ENCODE data around the gene RTP4.

The RTP4 gene, protein sequence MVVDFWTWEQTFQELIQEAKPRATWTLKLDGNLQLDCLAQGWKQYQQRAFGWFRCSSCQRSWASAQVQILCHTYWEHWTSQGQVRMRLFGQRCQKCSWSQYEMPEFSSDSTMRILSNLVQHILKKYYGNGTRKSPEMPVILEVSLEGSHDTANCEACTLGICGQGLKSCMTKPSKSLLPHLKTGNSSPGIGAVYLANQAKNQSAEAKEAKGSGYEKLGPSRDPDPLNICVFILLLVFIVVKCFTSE

DNA sequence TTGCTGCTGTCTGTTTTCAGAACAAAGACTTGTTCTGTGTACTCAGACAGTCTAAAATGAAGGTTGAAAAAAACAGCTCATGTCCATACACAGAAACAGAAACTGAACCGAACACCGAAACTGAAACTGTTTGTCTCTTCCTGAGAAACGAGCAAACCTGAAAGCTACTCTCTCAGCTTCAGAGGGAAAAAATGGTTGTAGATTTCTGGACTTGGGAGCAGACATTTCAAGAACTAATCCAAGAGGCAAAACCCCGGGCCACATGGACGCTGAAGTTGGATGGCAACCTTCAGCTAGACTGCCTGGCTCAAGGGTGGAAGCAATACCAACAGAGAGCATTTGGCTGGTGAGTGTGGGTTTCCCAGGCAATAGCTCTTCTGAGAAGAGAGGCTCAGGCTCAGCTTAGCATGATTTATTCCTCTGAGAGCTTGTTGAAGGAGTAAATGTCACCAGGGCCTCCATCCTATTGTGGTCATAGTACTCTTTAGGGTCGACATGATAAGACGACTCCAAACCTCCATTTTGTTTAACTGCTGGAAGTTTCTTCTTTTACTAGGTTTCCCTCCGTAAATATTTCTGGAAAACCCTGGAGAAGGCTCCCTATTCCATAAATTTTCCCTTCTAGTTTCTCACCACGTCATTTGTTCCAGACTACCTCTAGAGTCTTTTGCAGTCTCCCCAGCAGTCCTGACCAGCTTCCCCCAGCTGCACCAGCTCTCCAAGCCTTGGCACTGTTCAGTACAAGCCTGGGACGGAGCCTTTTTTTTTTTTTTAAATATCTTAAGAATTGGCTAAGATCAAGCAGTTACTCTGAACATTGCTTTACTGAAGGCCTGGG, at the start of gene RTP4:
Gene RTP4, plus strand, starts transcription at position 135 of the 838 bp plus-strand sequence. Its CDS starts 57 bp downstream, at position 192.
- DNase-seq: peak; percentile 30

DNA sequence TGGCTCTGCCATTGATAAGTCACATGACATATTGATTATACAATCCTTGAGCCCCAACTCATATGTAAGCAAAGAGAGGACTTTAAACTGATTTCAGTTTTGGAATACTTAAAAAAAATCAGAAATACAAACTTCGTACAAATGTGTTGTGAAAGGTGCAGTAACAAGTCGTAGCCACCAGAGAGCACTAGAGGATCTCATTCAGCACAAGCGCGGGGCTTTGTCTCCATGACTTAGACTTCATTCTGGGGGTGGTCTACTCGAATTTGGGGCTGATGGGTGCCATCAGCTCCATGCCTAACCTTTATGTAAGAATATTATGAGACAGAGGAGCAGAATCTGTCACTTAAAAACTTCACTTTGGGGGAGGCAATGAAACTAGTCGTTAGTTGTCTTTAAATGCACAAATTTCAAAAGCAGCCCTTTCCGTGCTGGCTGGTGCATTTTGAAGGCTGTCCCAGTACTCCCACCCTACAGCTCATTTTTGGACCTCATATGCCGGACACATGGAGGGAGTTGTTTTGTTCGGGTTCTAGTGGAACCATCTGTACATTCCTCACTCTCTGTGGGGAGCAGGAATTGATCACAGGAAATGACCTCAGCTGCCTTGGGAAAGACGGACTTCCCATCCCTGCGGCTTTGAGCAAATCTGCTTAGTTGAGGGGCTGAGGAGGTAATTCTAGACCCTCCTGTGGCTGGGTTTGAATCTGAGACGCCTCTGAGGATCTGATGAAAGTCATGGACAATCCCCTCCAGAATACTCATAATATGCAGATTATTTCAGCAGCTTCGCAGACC, 49.2 kb upstream of the RTP4 start:
- peak; percentile 40 for DNase-seq

DNA sequence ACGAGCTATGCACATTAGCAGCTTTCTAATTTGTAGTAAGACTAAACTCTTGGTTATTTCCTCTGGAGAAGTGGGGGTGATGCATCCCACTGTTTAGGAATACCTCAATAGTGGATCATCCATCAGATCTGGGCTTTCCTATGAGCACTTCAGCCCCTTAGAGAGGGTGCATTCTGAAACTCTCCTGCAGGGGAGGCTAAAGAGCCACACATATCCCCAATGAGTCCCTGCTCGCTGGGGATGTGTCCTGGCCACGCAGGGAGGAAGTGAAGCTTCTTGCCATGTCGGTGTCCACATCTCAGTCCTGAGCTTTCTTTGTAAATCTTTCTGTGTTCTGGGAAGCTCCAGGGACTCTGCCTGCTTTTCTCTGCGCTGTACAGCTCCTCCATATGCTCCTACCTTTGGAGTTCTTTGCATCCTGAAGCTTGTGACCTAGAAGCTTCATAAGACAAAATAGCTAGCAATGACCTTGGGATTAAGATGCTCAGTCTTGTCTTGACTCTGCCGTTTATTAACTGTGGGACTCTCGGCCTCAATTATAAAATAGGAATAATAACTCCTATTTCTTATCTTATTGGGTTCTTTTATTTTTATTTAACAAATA, 48.4 kb upstream of the RTP4 start:
- peak; percentile 57 for DNase-seq

DNA sequence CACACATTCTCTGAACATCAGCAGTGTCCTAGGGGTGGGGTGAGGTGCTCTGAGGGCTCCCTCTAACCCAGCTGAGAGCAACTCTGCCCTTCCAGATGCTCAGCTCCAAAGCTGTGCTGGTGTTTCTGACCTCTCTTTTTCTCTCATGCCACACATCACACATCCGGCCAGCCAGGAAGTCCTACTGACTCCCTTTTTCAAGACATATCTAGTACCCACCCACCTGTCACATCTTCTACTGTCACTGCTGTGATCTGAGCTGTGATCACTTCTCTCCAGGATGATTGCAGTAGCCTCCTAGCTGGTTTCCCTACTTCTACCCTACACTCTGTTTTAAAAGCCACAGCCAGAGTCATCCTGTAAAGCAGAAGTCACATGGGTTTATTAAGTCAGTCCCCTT, 46.4 kb upstream of the RTP4 start:
- no peak for DNase-seq

DNA sequence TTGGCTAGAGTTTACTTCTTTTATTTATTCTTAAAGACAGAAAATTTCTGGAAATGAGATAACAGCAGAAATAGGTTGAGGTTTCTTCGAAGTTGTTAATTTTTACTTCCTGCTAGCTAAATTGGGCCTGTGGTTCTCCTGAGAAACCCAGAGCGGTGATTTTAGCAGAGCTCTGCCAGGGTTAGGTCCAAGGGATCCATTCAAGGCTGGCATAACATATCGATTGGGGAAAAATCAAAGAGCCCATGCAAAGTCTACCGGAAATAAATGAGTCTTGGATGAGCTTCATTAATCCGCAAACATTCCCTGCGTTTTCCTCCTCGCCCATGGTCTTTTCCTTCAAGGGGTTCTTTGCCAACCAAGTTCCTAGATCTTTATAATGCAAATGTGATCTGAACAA, 45.9 kb upstream of the RTP4 start:
- DNase-seq: no peak

DNA sequence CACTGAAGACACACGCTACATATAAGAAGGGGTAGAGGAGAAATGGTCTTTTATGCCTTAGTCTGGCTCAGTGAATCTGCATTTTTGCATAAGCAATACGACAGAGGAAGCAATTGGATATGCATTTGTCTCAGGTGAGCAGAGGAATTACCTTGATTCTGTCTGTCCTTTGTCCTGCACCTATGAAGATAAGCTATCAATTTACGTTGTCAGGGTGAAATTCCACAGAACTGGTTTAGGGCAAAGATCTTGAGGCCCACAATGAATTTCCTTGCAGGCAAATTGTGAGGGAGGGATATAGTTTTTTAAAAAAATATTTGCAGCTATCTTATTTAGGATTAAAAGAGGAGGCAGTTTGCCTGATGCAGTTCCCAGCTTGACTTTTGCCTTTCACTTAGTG, 45.1 kb upstream of the RTP4 start:
- DNase-seq: no peak

DNA sequence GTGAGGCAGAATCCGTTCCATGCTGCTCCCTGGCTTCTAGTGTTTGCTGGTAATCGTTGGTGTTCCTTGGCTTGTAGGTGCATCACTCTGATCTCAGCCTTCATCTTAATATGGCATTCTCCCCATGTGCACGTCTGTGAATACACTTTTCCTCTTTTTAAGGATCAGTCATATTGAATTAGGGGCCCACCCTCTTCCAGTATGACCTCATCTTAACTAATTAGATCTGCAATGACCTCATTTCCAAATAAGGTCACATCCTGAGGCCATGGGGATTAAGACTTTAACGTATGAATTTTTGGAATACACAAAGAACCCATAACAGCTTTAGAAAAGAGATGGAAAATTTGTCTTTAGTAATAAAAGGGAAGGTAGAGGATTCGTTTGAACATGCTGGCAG, 42.6 kb upstream of the RTP4 start:
- DNase-seq: no peak

DNA sequence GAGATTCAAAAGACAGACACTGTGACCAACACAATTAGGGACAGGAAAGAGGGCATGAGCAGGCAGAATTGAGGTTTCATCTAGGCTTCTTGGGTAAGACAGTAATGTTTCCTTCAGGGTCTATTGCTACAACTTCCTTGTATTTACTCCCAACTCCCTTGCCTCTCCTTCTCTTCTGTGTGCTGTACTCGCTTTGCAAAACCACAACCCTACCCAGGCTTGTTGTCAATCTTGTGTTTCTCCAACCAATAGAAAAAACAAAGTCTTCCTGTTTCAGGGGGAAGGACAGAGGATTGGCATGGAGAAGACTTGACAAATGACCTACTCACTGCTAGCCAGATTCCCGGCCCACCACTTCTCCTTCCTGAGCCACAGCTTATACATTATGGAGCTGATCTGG, 40.3 kb upstream of the RTP4 start:
- no peak for DNase-seq

DNA sequence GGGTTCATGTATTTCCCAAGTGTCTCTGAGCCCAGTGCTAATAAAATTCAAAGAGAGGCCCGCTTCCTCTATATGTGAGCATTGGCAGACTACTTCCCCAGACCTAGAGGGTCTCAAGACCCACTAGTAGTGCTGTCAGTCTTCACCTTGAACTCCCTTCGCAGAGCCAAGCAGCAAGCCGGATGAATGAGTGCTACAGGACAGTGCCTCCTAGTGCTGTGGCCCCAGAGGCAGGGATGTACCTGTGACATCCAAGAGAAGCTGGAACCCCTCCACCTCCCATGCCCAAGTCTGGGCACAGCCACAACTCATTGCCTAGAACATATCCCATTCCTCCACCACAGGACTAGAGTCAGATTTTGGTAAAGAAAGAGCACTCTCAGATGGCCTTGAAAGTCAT, 39.5 kb upstream of the RTP4 start:
- no peak for DNase-seq

DNA sequence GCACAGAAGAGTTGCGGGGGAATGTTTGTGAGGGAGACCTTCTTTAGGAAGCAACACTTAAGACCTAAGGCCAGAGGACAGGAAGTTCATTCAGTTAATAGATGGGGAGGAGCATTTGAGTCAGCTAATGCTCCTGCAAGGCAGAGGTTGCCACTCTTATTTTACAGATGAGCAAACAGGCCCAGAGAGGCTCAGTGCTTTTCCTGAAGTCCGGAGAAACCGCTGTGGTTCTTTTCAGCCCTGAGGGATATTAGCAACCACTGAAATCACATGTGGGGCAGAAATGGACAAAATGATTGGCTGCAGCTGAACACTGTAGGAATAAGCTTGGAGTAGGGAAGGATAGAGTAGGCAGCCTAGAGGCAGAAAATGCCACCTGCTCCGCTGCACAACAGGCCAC, 33.3 kb upstream of the RTP4 start:
- DNase-seq: no peak

DNA sequence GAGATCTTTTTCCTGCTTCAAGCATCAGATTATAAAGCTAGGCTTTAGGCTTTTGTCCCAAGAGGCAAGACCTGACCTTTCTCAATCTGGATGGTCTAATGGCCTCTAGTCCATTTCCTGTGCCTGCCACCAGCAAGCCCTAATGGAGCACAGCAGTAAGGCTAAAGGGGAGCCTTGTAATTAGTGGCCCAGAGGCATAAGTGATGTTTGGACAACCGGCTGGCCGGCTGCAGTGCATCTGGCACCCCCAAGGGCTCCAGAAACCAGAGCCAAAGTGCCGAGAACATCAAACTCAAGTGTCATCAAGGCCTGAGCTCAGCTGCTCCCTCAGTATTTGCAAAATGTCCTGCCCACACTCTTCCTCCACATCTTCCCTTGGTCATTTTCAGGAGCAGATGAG, 31.9 kb upstream of the RTP4 start:
- DNase-seq: no peak

DNA sequence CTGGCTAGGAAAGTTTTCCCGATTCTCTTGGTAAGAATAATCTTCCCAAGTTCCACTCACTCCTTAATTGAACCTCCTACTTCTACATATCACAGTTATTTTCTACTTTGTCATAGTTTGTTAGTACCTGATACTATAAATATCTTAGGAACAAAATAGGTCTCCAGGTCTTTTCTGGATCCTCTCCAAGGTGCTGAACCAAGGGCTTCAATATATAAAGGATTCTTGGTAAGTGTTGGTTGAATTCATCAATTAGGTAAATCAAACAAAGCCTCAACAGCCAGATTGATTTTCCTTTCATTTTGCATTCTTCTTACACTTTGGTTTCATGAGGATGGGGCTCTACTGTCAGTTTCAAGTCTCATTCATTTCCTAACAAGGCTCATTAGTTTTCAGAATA, 27.6 kb upstream of the RTP4 start:
- DNase-seq: no peak

DNA sequence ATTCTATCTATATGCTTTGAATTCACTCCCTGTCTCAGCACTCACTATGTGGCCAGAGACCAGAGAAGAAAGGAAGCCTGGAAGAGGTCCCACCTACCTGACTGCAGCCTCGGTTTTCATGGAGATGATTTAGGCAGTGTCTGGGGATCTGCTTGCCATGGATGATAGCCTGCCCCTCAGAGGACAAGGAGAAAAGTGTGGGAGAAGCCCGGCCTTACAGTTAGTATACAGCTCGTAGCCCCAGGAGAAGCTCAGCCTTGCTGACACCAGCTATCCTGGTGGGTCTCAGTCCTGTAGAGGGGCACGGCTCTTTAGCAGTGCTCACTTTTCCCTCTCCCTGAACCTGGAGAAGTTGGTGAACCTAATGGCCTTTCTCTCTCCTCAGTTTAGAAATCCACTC, 25.9 kb upstream of the RTP4 start:
- DNase-seq: no peak

DNA sequence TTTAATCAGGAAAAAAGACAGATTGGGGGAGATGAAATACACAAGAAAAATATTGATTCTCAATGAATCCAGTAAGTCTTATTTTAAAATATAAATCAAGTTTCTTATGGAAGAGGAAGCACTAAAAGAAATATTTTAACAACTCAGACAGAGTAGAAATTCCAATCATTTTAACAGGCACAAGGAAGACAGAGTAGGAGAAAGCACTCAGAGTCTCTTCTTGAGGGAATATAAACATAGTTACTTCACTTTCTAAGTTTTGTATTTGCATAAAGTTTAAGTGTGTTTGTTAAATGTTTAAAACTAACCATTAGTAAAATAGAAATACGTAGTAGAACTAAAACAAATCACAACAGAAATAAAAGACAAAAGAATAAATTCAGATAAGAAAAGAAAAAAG, 24.5 kb upstream of the RTP4 start:
- DNase-seq: no peak

DNA sequence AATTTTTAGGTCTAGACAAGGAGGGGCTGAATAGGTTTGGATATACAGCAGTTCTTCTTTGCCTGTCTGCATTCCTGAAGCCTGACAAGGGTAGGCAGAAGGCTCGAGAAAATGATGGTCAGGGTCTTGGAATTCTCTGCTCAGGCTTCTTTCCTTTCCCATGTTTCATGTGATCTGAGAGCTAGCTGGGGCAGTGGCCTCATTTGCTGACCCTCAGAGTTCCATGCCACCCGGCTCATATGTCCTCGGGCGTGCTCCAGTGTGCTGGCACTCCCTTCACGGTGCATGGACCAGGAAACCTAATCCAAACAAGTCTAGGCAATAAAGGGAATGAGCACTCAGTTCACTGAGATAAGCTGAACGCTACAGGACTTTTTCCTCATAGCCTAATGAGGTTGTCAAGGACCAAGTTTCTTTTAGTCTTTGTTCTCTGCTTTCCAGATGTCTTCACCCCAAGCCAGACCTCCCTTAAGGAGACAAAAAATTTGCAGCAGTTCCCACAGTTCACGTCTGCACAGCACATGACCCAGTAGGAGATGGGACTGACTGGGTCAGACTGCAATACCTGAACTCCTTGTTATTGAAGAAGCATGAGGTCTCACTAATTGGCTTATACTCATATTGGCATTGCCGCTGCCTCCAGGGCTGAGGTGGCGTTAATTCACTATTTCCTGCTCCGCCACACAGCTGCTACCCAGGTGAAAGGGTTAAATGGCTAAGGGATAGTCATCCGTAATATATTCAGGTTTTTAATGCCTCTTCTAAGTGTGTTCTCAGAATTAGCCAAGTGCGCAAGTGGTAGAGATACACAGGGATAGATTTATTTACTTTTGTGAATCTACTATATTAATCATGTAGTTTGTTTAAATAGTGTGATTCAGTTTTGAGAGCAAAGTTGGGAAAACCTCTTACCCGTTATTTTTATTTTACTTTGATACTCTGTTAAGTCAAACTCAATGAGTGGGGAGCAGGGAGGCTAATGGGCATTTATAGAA, 15.3 kb upstream of the RTP4 start:
- DNase-seq: no peak

DNA sequence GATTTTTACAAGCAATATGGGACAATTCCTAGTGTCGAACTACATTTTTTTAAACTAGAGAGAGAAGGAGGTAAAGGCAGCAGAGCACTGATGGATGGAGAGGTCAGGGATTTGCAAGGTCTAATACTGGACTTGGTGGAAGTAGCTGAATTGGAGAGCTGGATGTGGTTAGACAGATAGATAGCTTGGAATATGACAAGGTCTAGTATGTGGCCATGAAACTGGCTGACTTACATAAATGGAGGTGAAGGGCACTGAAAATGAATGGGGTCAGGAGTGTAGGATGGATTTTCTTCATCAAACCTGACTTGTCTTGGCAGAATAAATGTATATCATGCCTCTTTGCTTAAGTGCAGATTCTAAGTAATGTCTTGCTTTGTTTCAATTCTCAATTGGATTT, 10.1 kb upstream of the RTP4 start:
- no peak for DNase-seq

DNA sequence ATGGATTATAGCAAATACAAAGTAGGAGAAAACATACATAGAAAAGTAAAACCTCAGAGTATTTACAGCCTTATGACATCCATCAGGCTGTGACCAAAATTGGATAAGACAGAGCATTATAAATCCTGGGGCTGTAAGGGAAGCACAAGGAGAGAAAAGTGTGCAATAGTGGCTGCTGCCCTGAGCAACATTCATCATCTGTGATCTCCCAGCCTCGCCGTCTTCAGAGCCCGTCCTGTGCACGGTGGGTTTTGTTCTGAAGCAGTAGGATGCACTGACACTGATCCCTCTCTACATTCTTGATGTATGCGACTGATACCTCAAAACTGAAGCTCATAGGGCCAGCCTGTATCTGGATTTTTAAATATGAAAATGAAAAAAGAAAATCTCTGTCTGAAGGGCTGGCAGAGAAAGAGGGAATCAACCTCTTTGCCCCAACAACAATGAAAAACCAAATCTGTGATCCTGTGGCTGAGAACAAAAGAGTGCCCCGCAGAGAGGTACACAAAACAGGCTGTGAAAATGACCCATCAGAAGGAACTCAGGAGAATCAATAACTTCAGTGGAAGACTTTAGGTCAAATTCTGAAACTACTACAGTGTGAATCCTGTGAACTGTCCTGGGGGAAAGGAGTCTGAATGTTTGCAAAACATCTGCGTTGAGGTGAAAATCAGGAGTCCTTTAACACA, 8.2 kb upstream of the RTP4 start:
- DNase-seq: no peak

DNA sequence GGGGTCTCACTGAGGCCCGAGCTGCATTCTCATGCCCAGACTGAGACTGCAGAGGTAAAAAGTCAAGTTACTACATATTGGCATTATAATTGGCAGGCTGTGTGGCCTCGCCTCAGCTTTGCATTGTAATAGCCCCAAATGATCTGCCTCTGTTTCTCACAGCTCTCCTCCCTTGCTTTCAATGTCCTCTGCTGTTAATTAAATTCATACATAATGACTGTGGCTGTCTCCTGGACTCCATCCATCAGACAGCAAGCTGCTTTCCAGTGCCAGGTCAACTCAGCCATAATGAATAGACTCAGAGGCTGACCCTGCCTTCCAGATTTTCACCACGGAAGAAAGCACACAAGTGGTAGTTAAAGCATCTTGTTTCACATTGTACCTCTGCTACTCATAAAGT, 7.6 kb upstream of the RTP4 start:
- DNase-seq: no peak

DNA sequence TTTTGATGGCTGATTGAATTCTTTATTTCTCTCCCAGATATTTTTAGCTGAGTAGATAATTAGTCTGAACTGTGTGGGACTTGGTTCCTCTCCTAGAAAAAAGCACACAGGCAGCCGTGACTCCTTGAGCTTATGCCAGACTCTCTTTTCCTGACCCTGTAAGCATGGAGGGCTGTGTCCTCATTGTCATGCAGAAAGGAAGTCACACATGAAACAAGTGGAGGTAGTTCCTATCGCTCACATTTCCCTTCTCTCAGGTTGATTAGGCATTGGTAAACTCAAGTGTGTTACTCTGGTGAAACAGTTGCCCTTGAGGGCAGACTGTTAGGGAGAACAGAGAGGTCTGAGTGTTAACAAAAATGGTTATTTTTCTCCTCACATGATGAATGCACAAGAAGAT, 6.3 kb upstream of the RTP4 start:
- DNase-seq: no peak

DNA sequence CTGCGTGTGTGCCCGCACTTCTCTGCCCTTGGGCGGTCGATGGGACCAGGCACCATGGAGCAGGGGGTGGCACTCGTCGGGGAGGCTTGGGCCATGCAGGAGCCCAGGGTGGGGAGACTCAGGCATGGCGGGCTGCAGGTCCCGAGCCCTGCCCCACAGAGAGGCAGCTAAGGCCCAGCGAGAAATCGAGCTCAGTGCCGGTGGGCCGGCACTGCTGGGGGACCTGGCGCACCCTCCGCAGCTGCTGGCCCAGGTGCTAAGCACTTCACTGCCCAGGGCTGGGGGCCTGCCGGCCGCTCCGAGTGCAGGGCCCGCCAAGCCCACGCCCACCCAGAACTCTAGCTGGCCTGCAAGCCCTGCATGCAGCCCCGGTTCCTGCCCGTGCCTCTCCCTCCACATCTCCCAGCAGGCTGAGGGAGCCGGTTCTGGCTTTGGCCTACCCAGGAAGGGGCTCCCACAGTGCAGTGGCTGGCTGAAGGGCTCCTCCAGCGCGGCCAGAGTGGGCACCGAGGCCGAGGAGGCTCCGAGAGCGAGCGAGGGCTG, 553 bp upstream of the RTP4 start:
- no peak for DNase-seq

DNA sequence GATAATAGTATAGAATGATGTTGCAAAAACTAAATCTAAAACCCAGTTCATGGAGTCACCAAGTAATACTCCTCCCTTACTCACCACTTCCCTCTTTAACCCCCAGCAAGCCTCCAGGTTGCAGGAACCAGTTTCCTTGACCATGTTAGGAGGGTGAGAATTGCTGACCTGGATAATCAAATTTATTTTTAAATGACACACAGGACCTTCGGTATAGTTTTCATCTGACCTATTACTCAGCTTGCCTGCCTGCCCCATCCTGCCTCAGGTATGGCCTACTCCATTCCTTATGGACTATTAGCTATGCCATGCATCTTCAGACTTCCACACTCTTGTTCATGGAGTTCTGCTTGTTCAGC, 883 bp downstream of the RTP4 start:
- DNase-seq: no peak
